GM19043 (cell line): ENCODE data around the gene UBE2O.
"Not testable (repeated sequence)": the region's sequence is repeated elsewhere in the genome, so short reads cannot be mapped to it uniquely, and the experiment has no call there.

Experiments
- ATAC-seq: cut with Tn5 transposase; IDR thresholded peaks from one replicate; pipeline ENCODE4 v1.9.1; 2021; ENCODE audit warnings: low read depth; ENCODE audit not compliant: unreplicated experiment

The UBE2O gene

DNA sequence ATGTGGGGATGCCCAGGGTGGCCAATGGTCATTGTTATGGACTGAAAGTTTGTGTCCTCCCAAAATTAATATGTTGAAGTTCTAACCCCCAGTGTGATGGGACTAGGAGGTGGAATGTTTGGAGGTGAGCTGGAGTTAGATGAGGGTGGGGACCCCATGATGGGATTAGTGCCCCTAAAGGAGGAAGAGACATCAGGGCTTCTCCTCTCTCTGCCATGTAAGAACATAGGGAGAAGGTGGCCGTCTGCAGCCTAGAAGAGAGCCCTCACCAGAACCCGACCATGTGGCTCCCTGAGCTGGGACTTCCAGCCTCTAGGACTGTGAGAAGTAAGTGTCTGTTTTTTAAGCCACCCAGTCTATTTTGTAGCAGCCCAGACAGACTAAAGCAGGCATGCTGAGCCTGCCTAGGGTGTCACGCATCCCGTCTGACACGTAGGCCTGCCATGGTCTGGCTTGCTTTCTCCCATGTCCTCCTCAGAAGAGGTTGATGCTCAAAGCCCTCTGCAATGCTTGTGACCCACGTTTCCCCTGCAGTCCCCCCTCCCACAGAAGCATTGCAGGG, 95.3 kb downstream of the UBE2O start:
- no peak for ATAC-seq

- ATAC-seq = no peak
Measured at GRCh38 chr17:76356803-76357456, 96.0 kb downstream of the UBE2O start.

- no peak for ATAC-seq
Measured at GRCh38 chr17:76354747-76355310, 98.1 kb downstream of the UBE2O start.

GRCh38 chr17:76354317-76354729, 98.6 kb downstream of the UBE2O start:
- ATAC-seq = no peak

GRCh38 chr17:76353599-76354316, 99.2 kb downstream of the UBE2O start, which contains the start of gene PRPSAP1:
Gene PRPSAP1 (minus strand): TSS chr17:76353916. CDS start chr17:76353703, 213 bp downstream.
- peak; percentile 70 for ATAC-seq

- peak; percentile 11 for ATAC-seq
Measured at GRCh38 chr17:76353004-76353598, 99.9 kb downstream of the UBE2O start.

DNA sequence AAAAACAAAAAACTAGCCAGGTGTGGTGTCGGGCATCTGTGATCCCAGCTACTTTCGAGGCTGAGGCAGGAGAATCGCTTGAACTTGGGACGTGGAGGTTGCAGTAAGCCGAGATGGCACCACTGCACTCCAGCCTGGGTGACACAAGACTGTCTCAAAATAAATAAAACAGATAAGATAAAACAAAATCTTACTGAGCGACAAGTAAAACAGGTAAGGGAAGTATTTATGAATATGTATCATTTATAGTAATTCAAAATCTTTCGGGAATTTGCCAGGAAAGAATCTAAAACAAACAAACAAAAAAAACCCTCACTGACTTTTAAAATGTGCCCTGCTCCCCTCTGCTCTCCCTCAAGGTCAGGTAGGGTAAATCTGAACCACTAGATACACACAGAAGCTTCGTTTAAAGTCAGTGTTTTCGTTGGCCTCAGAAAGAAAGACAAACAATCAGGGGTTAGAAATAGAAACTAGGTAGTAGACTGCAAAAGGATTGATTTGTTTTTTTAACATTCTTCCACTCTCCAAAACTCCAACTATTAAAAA, 101.4 kb downstream of the UBE2O start:
- no peak for ATAC-seq

DNA sequence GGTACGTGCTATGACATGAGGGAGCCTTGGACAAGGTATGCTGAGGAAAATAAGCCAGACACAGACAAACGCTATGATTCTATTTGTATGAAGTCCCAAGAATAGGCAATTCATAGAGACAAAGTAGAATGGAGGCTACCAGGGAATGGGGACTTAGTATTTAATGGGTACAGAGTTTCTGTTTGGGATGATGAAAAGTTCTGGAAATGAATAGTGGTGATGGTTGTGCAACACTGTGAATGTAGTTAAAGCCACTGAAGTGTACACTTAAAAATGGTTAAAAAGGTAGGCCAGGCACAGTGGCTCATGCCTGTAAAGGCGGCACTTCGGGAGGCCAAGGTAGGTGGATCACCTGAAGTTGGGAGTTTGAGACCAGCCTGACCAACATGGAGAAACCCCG, 102.5 kb downstream of the UBE2O start:
- no peak for ATAC-seq

DNA sequence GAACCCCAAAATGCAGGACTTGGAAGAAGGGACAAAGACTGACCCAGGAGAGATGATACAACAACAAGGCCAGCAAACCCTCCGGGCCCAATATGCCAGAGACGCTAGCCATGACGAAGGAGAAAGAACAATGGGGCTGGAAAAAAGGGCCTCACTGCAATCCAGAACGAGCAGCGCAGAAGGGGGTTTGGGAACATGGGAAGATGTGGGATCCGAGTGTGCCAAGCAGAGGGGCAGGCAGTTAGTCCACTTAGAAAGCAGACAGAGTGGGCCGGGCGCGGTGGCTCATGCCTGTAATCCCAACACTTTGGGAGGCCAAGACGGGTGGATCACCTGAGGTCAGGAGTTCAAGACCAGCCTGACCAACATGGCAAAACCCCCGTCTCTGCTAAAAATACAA, 106.0 kb downstream of the UBE2O start:
- ATAC-seq = not testable (repeated sequence)

GRCh38 chr17:76345377-76345974, 107.5 kb downstream of the UBE2O start:
- ATAC-seq = no peak

- no peak for ATAC-seq
Measured at GRCh38 chr17:76343106-76343505, 109.8 kb downstream of the UBE2O start.

GRCh38 chr17:76341301-76341700, 111.7 kb downstream of the UBE2O start:
- ATAC-seq = no peak
